Liver (tissue), 9 donors: ENCODE data around the gene SULT6B1. TPM values are rescaled to one million over a fixed set of nuclear protein-coding genes. Genes with fewer than 3 reads are reported as not detected.

Source experiments
- DNase-seq: peaks from one replicate; pipeline ENCODE4 v3.0.0-alpha.2; 2017; ENCODE audit warnings: low spot score
- H3K27ac ChIP-seq, 2 donors: one replicate each; pipeline ENCODE4 v1.7.0; 2013; ENCODE audit warnings: inconsistent platforms in 2 of 2, low read length in 2 of 2, control low read depth in 1 of 2, low read depth in 1 of 2, mild to moderate bottlenecking in 1 of 2
- H3K27me3 ChIP-seq, 4 donors: one replicate each; pipeline versions ENCODE4 v1.6.1 to v1.7.0; 2013; ENCODE audit warnings: low read length in 3 of 4, inconsistent platforms in 1 of 4, mild to moderate bottlenecking in 1 of 4, moderate library complexity in 1 of 4; ENCODE audit not compliant: control insufficient read depth in 4 of 4, insufficient read depth in 4 of 4
- H3K36me3 ChIP-seq, 4 donors: one replicate each; pipeline versions ENCODE4 v1.6.1 to v1.7.0; 2013; ENCODE audit warnings: low read length in 3 of 4, mild to moderate bottlenecking in 3 of 4, low read depth in 1 of 4, moderate library complexity in 1 of 4; ENCODE audit not compliant: control insufficient read depth in 4 of 4, insufficient read depth in 3 of 4
- H3K4me1 ChIP-seq, 4 donors: one replicate each; pipeline versions ENCODE4 v1.6.1 to v1.7.0; 2013; ENCODE audit warnings: low read length in 3 of 4, mild to moderate bottlenecking in 3 of 4, moderate library complexity in 1 of 4; ENCODE audit not compliant: control insufficient read depth in 4 of 4, insufficient read depth in 4 of 4
- H3K4me3 ChIP-seq, 3 donors: one replicate each; pipeline versions ENCODE4 v1.6.1 to v1.7.0; 2013; ENCODE audit warnings: low read length in 3 of 3, control low read depth in 1 of 3, low read depth in 1 of 3, mild to moderate bottlenecking in 1 of 3
- H3K9ac ChIP-seq, 2 donors: one replicate each; pipeline ENCODE4 v1.7.0; 2013; ENCODE audit warnings: low read length in 2 of 2, mild to moderate bottlenecking in 2 of 2, moderate library complexity in 2 of 2, control low read depth in 1 of 2, low read depth in 1 of 2
- H3K9me3 ChIP-seq, 4 donors: one replicate each; pipeline versions ENCODE4 v1.6.1 to v1.7.0; 2013; ENCODE audit warnings: low read length in 3 of 4; ENCODE audit not compliant: control insufficient read depth in 4 of 4
- ATF3 ChIP-seq: IDR thresholded peaks from 2 replicates; pipeline ENCODE4 v1.6.1; 2016; ENCODE audit warnings: antibody characterized with exemption
- CTCF ChIP-seq: fragments of 150-350 bp; IDR thresholded peaks from 2 replicates; pipeline ENCODE4 v1.5.1; 2017; ENCODE audit warnings: improper control_type of control experiment, low read depth, low read length; ENCODE audit not compliant: missing input control
- EGR1 ChIP-seq, 2 donors: IDR thresholded peaks; 2 replicates each; pipeline ENCODE4 v1.6.1; 2016 to 2018; ENCODE audit warnings: antibody characterized with exemption in 2 of 2, low read depth in 2 of 2
- FOXA1 ChIP-seq: IDR thresholded peaks from 2 replicates; pipeline ENCODE4 v1.6.1; 2016; ENCODE audit warnings: antibody characterized with exemption
- FOXA2 ChIP-seq: IDR thresholded peaks from 2 replicates; pipeline ENCODE4 v1.6.1; 2016; ENCODE audit warnings: antibody characterized with exemption
- GABPA ChIP-seq, 2 donors: IDR thresholded peaks in 1 of 2; conservative IDR thresholded peaks in 1 of 2; 2 replicates each; pipeline ENCODE4 v1.6.1; 2016; ENCODE audit warnings: antibody characterized with exemption in 2 of 2, mild to moderate bottlenecking in 1 of 2, moderate library complexity in 1 of 2
- HNF4A ChIP-seq, 2 donors: conservative IDR thresholded peaks; 2 replicates each; pipeline ENCODE4 v1.6.1; 2016; ENCODE audit warnings: antibody characterized with exemption in 2 of 2, mild to moderate bottlenecking in 2 of 2
- HNF4G ChIP-seq: IDR thresholded peaks from 2 replicates; pipeline ENCODE4 v1.6.1; 2016; ENCODE audit warnings: antibody characterized with exemption
- JUND ChIP-seq, 2 donors: IDR thresholded peaks; 2 replicates each; pipeline ENCODE4 v1.6.1; 2016; ENCODE audit warnings: antibody characterized with exemption in 2 of 2
- MAX ChIP-seq: IDR thresholded peaks from 2 replicates; pipeline ENCODE4 v1.6.1; 2016; ENCODE audit warnings: antibody characterized with exemption
- NR2F2 ChIP-seq: IDR thresholded peaks from 2 replicates; pipeline ENCODE4 v1.6.1; 2016; ENCODE audit warnings: antibody characterized with exemption
- RAD21 ChIP-seq, 2 donors: IDR thresholded peaks; 2 replicates each; pipeline ENCODE4 v1.6.1; 2016; ENCODE audit warnings: antibody characterized with exemption in 2 of 2, mild to moderate bottlenecking in 2 of 2
- REST ChIP-seq: IDR thresholded peaks from 2 replicates; pipeline ENCODE4 v1.6.1; 2016; ENCODE audit warnings: antibody characterized with exemption, mild to moderate bottlenecking
- RXRA ChIP-seq, 2 donors: IDR thresholded peaks; 2 replicates each; pipeline ENCODE4 v1.6.1; 2017 to 2018; ENCODE audit warnings: antibody characterized with exemption in 2 of 2, mild to moderate bottlenecking in 1 of 2
- SP1 ChIP-seq: IDR thresholded peaks from 2 replicates; pipeline ENCODE4 v1.6.1; 2018; ENCODE audit warnings: antibody characterized with exemption, mild to moderate bottlenecking
- YY1 ChIP-seq: IDR thresholded peaks from 2 replicates; pipeline ENCODE4 v1.6.1; 2016; ENCODE audit warnings: antibody characterized with exemption, mild to moderate bottlenecking
- WGBS: extraction: QIAGEN DNeasy Blood & Tissue Kit; methylation state at CpG from one replicate; pipeline ENCODE4 v1.1.7; 2013; 5-methylcytosine and 5-hydroxymethylcytosine counted together
- polyA plus RNA-seq, 2 donors: library from polyadenylated mRNA; stranded (reverse) in 1 of 2; unstranded in 1 of 2; fragments of 200-250 nt in 1 of 2; fragments of >200 nt in 1 of 2; fragmentation: Nextera tagmentation in 1 of 2; extraction: Ambion mirVana in 1 of 2; gene quantifications; one replicate each; pipeline versions ENCODE4 v1.2.1 to v1.2.3, GENCODE V29; 2013 to 2015
- total RNA-seq, 2 donors: library from RNA; depleted of rRNA; stranded (reverse); fragments of >200 nt; gene quantifications; one replicate each; pipeline ENCODE4 v1.2.3, GENCODE V29; 2014
- donor health status: healthy.
- donor health status: healthy.
- donor health status: healthy.
- donor health status: healthy.
- donor health status: healthy.

Gene SULT6B1
- total and polyA plus RNA-seq, 4 donors, result not detected

DNA sequence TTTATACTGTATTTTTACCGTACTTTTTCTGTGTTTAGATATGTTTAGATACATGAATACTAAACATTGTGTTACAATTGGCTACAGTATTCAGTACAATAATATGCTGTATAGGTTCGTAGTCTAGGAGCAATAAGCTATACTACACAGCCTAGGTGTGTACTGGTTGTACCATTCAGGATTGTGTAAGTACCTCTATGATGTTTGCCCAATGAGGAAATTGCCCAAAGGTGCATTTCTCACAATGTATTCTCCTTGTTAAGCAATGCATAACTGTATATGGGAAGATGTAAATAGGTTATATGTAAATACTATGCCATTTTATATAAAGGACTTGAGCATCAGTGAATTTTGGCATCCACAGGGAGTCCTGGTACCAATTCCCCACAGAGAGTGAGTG lies 42.4 kb downstream of the SULT6B1 start:
- Histone ChIP-seq H3K4me1 (peaks cover 3 to 17% (median 8%) of the 10 kb centered on the region in 4 donors), H3K9ac (no peak overlapping the region), H3K9me3 (no peaks in the 10 kb centered on the region), H3K27ac (no peak overlapping the region), H3K27me3 (no peaks in the 10 kb centered on the region), H3K4me3 (no peak overlapping the region), H3K36me3 (peaks cover 1 to 31% (median 21%) of the 10 kb centered on the region in 4 donors)
- WGBS, result 88% methylated on average over 2 of the region's 2 CpGs
- TF ChIP-seq JUND (IDR thresholded peaks at IDR 0.05) (no peak), EGR1 (IDR thresholded peaks at IDR 0.05; ENCODE audit: low read depth in 2 of 2) (no peak), HNF4G (no peak), GABPA (IDR thresholded peaks at IDR 0.05 in 1 of 2, conservative IDR thresholded peaks at IDR 0.05 in 1 of 2) (no peak), YY1 (no peak), ATF3 (no peak), MAX (no peak), CTCF (no peak), FOXA2 (no peak), RAD21 (IDR thresholded peaks at IDR 0.05) (no peak), FOXA1 (no peak), SP1 (no peak)
- DNase-seq, result no peak

GRCh38 chr2:37143974-37144373 lies 44.5 kb downstream of the SULT6B1 start:
- peaks cover 2 to 9% (median 5%) of the 10 kb centered on the region in 4 donors for H3K4me1 ChIP-seq
- peaks cover 4 to 39% (median 34%) of the 10 kb centered on the region in 4 donors for H3K36me3 ChIP-seq
- H3K9ac ChIP-seq, result no peak overlapping the region
- no peaks in the 10 kb centered on the region for H3K9me3 ChIP-seq
- no peak for DNase-seq
- no peak overlapping the region for H3K27ac ChIP-seq
- no peak overlapping the region for H3K4me3 ChIP-seq
- H3K27me3 ChIP-seq, result no peaks in the 10 kb centered on the region
- TF ChIP-seq NR2F2 (no peak), FOXA1 (no peak), RXRA (IDR thresholded peaks at IDR 0.05) (no peak), GABPA (IDR thresholded peaks at IDR 0.05 in 1 of 2, conservative IDR thresholded peaks at IDR 0.05 in 1 of 2) (no peak), MAX (no peak)
- 94% methylated on average over 1 of the region's 1 CpG for WGBS

DNA sequence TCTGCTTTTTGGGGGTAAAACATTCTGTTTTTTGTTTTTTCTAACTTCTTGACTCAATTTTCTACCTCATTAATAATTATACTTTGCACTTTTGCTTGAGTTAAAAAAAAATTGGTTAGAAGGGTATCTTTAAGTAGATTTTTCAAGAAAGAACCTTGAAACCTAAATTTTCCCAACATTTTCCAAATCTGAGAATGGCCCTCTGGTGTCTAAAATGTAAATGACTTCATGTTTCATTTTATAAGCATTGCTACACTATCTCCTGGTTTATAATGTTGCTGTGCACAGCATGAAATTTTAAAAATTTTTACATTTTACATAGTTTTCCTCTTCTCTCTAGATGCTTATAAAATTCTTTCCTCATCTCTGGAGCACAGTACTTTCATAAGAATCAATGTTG lies 45.9 kb downstream of the SULT6B1 start:
- Histone ChIP-seq H3K4me3 (no peak overlapping the region), H3K4me1 (no peaks in the 10 kb centered on the region), H3K27me3 (no peaks in the 10 kb centered on the region), H3K9me3 (no peaks in the 10 kb centered on the region), H3K27ac (no peak overlapping the region), H3K9ac (no peak overlapping the region), H3K36me3 (peaks cover 9 to 48% (median 44%) of the 10 kb centered on the region in 4 donors)
- DNase-seq, result no peak
- TF ChIP-seq HNF4G, result no peak
- TF ChIP-seq HNF4A (conservative IDR thresholded peaks at IDR 0.05), result no peak
- no peak for TF ChIP-seq JUND (IDR thresholded peaks at IDR 0.05)
- no peak for TF ChIP-seq FOXA2
- no peak for TF ChIP-seq EGR1 (IDR thresholded peaks at IDR 0.05; ENCODE audit: low read depth in 2 of 2)
- TF ChIP-seq MAX, result no peak
- TF ChIP-seq SP1, result no peak
- TF ChIP-seq NR2F2, result no peak
- TF ChIP-seq GABPA (IDR thresholded peaks at IDR 0.05 in 1 of 2, conservative IDR thresholded peaks at IDR 0.05 in 1 of 2), result no peak
- TF ChIP-seq RXRA (IDR thresholded peaks at IDR 0.05), result no peak
- no peak for TF ChIP-seq CTCF
- TF ChIP-seq REST, result no peak
- TF ChIP-seq YY1, result no peak
